ENCODE results near the gene THBD.

Gene THBD

DNA sequence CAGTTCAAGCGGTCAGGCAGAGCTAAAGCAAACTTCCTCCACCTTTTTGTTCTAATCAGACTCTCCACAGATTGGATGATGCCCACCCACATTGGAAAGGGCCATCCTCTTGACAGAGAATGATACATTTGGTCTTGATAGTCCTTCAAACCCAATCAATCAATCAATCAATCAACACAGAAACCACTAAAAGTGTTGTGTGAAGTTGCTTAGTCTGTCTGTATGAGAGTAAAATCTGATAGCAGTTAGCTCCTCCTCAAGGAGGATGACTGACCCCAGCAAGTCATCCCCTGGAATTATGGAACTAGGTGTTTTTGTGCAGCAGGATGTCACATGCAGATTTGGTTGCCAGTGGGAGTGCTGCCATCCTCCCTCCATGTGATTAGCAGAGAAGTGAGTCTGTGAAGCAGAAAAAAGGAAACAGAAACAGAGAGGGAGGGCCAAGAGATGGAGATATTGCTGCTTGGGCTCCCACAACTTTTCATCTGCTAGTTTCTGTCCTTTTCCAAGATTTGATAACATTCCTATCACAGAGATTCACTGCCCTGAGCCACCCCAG is 46.3 kb downstream of the THBD start:
- TF ChIP-seq EZH2 (IDR thresholded peaks at IDR 0.05): no peak
- no peak for TF ChIP-seq POLR2AphosphoS5 (IDR thresholded peaks at IDR 0.05; ENCODE audit: borderline replicate concordance, low read depth, low read length)
- TF ChIP-seq FOXP2 (optimal IDR thresholded peaks at IDR 0.05; ENCODE audit: control extremely low read depth, extremely low read length, insufficient read depth): no peak
- no peak overlapping the region for H3K27ac ChIP-seq
- H3K9ac ChIP-seq (ENCODE audit: insufficient read length): no peak overlapping the region
- no peak for DNase-seq (ENCODE audit: low read depth, low spot score)
- no peaks in the 10 kb centered on the region for H3K9me3 ChIP-seq (ENCODE audit: low read depth, low read length)
- H3K4me3 ChIP-seq: no peak overlapping the region
- H3K36me3 ChIP-seq (ENCODE audit: insufficient read depth, low read length): no peaks in the 10 kb centered on the region

DNA sequence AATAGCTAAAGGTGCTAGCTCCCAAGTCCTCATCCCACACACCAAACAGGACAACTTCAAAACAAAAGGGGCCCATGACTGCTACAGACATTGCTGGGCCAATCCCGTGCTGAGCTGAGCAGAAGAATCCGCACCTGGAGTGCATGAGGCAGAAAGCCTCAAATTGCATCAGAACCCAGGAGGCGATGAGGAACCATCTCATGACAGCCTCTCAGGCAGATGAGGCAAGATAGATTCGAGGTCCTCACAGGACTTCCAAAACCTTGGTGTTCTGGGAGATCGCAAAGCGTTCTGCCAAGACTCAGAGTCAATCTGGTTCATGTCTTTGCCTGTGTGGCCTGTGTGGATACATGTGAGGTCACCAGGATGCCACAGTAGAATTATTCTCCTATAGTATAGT is 47.2 kb downstream of the THBD start:
- Histone ChIP-seq H3K9ac (ENCODE audit: insufficient read length) (no peak overlapping the region), H3K9me3 (ENCODE audit: low read depth, low read length) (no peaks in the 10 kb centered on the region), H3K4me3 (no peak overlapping the region), H3K36me3 (ENCODE audit: insufficient read depth, low read length) (no peaks in the 10 kb centered on the region), H3K27ac (no peak overlapping the region)
- no peak for DNase-seq (ENCODE audit: low read depth, low spot score)
- no peak for TF ChIP-seq EZH2 (IDR thresholded peaks at IDR 0.05)
- no peak for TF ChIP-seq POLR2AphosphoS5 (IDR thresholded peaks at IDR 0.05; ENCODE audit: borderline replicate concordance, low read depth, low read length)
- TF ChIP-seq FOXP2 (optimal IDR thresholded peaks at IDR 0.05; ENCODE audit: control extremely low read depth, extremely low read length, insufficient read depth): no peak

DNA sequence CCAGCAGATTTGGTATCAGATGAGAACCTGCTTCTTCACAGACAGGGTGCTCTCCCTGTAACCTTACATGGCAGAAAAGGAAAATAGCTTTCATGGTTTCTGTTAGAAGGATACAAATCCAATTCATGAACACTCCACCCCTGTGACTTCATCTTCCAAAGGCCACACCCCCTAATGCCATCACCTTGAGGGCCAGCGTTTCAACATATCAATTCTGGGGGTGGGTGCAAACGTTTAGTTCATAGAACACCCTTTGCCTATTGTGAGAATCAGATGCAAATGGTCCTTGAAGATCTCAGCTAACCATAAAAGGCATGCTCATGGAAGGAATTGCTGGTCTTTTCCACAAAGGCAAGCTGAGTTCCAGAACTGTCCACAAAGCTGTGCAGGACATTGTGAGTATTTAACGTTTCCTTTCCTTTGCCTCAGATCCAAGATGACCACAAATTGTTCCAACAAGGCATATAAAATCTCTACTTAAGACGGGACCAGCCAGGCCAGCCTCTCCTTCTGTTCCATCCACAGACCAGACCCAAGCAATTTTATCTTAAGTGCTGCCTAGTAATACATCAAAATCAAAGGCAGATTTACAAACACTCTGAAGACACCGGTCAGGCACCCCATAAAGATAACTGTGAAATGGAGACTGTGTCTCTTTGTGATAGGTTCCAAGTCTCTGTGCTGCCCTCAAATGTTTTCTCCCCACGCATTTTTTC is 49.1 kb downstream of the THBD start:
- Histone ChIP-seq H3K36me3 (ENCODE audit: insufficient read depth, low read length) (no peaks in the 10 kb centered on the region), H3K9ac (ENCODE audit: insufficient read length) (no peak overlapping the region), H3K9me3 (ENCODE audit: low read depth, low read length) (no peaks in the 10 kb centered on the region), H3K4me3 (no peak overlapping the region), H3K27ac (no peak overlapping the region)
- TF ChIP-seq FOXP2 (optimal IDR thresholded peaks at IDR 0.05; ENCODE audit: control extremely low read depth, extremely low read length, insufficient read depth): no peak
- no peak for TF ChIP-seq POLR2AphosphoS5 (IDR thresholded peaks at IDR 0.05; ENCODE audit: borderline replicate concordance, low read depth, low read length)
- TF ChIP-seq EZH2 (IDR thresholded peaks at IDR 0.05): no peak
- no peak for DNase-seq (ENCODE audit: low read depth, low spot score)

DNA sequence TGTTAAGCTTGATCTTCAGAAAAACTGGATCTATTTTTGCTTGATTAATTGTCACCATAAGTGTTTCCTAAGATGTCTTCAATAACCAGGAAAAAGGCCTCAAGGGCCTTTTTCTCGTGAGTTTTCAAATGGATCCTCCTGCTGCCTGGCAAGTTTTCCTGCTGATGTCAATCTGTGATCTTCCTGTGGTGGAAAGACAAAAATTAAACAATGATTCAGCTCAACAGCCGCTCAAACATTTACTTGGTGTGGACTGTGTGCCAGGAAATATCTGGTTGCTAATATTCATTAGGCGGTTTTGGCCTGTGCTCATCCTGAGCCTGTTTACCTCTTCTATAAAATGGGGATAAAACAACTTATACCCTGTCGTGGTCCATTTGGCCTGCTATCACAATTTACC is 49.7 kb downstream of the THBD start:
- no peak for DNase-seq (ENCODE audit: low read depth, low spot score)
- no peaks in the 10 kb centered on the region for H3K9me3 ChIP-seq (ENCODE audit: low read depth, low read length)
- no peak overlapping the region for H3K27ac ChIP-seq
- no peak overlapping the region for H3K9ac ChIP-seq (ENCODE audit: insufficient read length)
- no peak overlapping the region for H3K4me3 ChIP-seq
- no peaks in the 10 kb centered on the region for H3K36me3 ChIP-seq (ENCODE audit: insufficient read depth, low read length)
- TF ChIP-seq EZH2 (IDR thresholded peaks at IDR 0.05) (no peak), FOXP2 (optimal IDR thresholded peaks at IDR 0.05; ENCODE audit: control extremely low read depth, extremely low read length, insufficient read depth) (no peak), POLR2AphosphoS5 (IDR thresholded peaks at IDR 0.05; ENCODE audit: borderline replicate concordance, low read depth, low read length) (no peak)

DNA sequence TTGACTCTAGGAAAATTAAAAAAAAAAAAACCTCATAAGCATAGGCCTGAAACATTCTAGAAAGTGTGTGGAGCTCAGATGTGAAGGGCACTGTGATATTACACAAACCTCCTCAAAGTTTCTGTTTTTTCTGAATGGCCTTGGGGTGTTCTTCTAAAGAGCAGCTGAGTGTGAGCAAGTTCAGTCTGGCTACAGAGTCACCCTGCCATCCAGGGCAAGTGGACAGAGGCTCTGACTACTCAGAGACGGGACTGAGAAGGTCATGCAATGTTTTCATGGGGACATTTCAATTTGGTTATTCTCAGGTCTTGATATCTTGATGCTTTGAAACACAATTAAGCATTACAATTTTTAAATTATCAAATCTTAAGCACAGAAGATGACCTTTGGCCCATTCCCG is 51.0 kb downstream of the THBD start:
- no peak for DNase-seq (ENCODE audit: low read depth, low spot score)
- Histone ChIP-seq H3K36me3 (ENCODE audit: insufficient read depth, low read length) (no peaks in the 10 kb centered on the region), H3K27ac (no peak overlapping the region), H3K4me3 (no peak overlapping the region), H3K9me3 (ENCODE audit: low read depth, low read length) (no peaks in the 10 kb centered on the region), H3K9ac (ENCODE audit: insufficient read length) (no peak overlapping the region)
- TF ChIP-seq FOXP2 (optimal IDR thresholded peaks at IDR 0.05; ENCODE audit: control extremely low read depth, extremely low read length, insufficient read depth): no peak
- TF ChIP-seq POLR2AphosphoS5 (IDR thresholded peaks at IDR 0.05; ENCODE audit: borderline replicate concordance, low read depth, low read length): no peak
- no peak for TF ChIP-seq EZH2 (IDR thresholded peaks at IDR 0.05)

DNA sequence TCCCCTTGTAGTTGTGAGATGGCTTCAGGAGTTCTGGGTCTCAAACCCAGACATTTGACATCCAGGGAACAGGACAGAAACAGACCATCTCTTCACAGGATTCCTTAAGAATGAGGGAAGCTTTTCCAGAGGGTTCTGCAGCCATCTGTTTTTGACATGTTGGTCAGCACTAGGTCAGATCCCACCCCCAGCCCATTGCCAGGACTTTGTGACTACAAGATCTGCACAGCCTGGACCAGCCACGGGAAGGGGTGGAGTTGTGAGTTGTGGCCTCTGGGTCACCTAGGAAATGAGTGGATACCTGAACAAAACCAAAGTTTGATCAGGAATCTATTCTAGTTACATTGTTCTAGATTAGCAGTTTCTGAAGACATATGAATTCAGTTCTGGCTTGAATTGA is 53.5 kb downstream of the THBD start:
- no peak overlapping the region for H3K9ac ChIP-seq (ENCODE audit: insufficient read length)
- no peaks in the 10 kb centered on the region for H3K9me3 ChIP-seq (ENCODE audit: low read depth, low read length)
- H3K36me3 ChIP-seq (ENCODE audit: insufficient read depth, low read length): no peaks in the 10 kb centered on the region
- DNase-seq (ENCODE audit: low read depth, low spot score): no peak
- TF ChIP-seq FOXP2 (optimal IDR thresholded peaks at IDR 0.05; ENCODE audit: control extremely low read depth, extremely low read length, insufficient read depth): no peak
- TF ChIP-seq POLR2AphosphoS5 (IDR thresholded peaks at IDR 0.05; ENCODE audit: borderline replicate concordance, low read depth, low read length): no peak
- no peak for TF ChIP-seq EZH2 (IDR thresholded peaks at IDR 0.05)
- H3K27ac ChIP-seq: no peak overlapping the region
- no peak overlapping the region for H3K4me3 ChIP-seq
